ENCODE data around the gene SLIT3.

DNA sequence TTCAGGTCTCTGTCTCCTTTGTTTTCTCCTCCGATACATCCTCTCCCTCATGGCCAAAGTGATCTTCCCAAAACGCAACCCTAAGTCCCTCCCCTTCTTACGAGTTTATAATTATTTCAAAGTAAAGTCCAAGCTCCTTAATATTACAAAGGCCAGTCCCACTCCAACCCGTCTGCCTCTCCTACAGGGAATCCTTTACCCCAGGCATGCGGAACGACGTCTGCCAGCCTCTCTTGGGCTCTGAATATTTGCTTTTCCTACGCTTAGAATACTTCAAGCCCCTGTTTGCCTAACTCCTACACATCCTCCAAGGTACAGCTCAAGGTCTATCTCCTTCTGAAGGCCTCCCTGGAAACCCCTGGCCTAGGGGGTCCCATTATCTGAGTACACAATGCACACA, 246.4 kb downstream of the SLIT3 start:
- TF ChIP-seq POLR2A (IDR thresholded peaks at IDR 0.05; ENCODE audit: low read depth, low read length) (no peak), POLR2AphosphoS5 (IDR thresholded peaks at IDR 0.05; ENCODE audit: low read depth, low read length) (no peak), POU2F2 (IDR thresholded peaks at IDR 0.05; ENCODE audit: low read depth, low read length) (no peak), TAF1 (IDR thresholded peaks at IDR 0.05; ENCODE audit: low read depth, low read length) (no peak), SPI1 (IDR thresholded peaks at IDR 0.05; ENCODE audit: low read depth, low read length) (no peak), PAX5 (IDR thresholded peaks at IDR 0.05; ENCODE audit: insufficient read depth, low read length, severe bottlenecking) (no peak)

All from GM12891 (cell line).